NCI-H345 treated with DMSO at 0.1 percent for 48 hours (cell line): ENCODE results near the gene TRIP13.

ENCODE experiments used
- DNase-seq: peaks from one replicate; lab custom pipeline; 2025; ENCODE audit not compliant: unreplicated experiment; lab: John Stamatoyannopoulos, UW

The TRIP13 gene

DNA sequence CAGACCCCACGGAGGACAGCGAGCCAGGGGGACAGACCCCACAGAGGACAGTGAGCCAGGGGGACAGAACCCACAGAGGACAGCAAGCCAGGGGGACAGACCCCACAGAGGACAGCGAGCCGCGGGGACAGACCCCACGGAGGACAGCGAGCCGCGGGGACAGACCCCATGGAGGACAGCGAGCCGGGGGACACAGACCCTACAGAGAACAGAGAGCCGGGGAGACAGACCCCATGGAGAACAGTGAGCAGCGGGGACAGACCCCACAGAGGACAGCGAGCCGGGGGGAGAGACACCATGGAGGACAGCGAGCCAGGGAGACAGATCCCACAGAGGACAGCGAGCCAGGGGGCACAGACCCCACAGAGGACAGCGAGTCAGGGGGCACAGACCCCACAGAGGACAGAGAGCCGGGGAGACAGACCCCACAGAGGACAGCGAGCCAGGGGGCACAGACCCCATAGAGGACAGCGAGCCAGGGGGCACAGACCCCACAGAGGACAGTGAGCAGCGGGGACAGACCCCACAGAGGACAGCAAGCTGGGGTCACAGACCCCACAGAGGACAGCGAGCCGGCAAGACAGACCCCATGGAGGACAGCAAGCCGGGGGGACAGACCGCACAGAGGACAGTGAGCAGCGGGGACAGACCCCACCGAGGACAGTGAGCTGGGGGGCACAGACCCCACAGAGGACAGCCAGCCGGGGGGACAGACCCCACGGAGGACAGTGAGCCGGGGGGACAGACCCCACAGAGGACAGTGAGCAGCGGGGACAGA is 37.5 kb upstream of the TRIP13 start:
- DNase-seq = no peak

DNA sequence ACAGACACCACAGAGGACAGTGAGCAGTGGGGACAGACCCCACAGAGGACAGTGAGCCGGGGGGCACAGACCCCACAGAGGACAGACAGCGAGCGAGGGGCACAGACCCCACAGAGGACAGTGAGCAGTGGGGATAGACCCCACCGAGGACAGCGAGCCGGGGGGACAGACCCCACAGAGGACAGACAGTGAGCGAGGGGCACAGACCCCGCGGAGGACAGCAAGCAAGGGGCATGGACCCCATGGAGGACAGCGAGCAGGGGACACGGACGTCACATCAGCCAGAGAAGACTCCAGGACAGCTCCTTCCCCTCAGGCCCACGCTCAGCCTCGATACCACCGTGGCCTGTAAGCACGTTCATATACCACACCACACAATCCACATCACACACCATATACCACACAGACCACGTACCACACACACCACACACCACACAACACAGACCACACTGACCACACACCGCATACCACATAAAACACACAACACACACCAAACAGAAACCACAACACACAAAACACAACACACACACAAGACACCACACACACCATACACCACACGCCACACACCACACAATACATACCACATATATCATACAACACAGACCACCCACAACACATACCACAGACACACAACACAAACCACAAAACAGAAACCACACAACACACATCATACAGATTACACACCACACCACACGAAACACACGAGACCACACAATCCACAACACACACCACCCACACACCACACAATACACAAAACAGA is 36.7 kb upstream of the TRIP13 start:
- DNase-seq = no peak

DNA sequence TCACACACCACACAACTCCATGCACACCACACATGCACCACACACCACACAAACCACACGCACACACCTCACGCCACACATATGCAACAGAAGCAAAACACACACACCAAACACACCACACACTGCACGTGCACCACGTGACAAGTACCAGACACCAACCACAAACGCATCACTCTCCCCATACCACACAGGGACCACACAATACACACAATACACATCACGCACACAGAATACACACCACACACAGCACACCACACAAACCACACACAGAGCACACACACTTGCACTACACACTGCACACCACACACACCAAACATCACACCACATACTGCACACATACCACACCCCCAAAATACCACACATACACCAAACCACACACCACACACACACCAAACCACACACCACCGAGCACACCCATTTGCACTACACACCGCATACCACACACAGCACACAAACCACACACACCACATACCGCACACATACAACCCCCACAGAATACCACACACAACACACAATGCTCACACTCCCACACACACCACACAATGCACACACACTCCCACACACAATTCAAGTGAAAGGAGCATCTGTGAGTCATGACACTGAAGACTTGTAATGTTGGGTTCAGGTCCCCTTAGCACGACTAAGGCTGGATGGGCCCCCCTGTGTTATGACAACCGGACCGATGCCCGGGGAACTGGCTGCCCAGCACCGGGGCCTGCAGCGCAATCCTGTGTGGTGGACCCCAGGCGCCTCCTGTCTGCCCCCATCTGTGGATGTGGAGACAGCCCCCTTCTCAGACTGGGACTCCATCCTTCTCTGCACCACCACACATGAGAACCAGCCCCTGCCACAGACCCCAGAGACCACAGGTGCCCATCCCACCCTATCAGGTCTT is 35.9 kb upstream of the TRIP13 start:
- DNase-seq = no peak

DNA sequence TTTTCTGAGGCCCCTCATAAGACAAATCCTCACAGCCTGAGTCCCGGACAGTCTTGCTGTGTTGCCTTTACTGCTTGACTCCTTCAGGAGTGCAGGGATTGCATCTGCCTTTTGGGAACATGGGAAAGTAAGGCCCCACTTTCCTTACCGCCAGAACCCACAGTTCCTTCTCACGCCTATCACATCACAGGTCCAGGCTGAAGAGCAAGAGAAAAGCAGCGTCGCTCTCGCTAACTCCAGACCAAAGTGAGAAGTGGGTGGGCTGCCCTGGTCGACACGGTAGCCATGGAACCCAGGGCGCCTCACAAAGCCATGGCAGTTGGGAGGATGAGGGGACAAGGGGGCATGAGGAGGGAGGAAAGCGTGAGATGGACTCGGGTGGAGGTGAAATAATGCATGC is 34.0 kb upstream of the TRIP13 start:
- no peak for DNase-seq

DNA sequence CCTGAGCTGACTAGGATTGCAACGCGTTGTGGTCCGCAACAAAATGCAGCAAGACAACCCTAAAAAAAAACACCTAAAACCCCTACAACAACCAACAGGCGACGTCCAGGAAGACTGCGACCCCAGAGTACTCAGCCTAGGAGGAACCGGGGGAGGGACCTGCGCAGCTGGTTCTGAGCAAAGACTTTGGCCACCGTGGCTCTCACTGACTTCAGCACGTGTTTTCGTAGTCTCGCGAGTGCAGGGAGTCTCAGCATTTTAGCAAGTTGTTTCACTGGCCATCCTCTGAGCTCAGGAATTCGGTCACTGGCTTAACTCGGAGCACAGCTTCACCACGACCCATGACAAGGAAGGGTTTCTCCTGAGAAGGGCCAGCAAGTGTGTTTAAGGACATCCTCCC is 33.3 kb upstream of the TRIP13 start:
- DNase-seq = no peak

DNA sequence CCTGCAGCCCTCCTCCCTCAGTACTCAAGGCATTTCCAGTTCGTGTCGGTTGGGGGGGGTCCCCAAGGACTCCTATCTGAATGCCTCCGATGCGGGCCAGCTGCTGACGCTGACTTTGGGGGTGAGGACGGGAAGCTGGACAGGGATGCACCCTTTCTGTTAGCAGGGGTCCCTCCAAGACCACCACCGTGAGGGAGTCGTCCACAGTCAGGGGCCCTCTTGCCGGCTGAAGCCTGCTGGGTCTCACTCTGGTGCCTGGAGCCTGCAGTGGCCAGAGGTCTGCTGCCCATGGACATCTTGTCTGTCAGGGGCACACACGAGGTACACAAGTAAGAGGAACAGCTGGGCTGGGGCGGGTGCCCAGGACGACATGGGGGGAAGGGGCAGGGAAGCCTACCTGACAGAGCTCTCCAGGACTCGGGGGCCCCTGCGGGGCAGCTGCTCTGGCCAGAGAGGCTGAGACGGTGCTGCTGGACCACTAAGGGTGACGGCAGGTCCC is 32.8 kb upstream of the TRIP13 start:
- no peak for DNase-seq

DNA sequence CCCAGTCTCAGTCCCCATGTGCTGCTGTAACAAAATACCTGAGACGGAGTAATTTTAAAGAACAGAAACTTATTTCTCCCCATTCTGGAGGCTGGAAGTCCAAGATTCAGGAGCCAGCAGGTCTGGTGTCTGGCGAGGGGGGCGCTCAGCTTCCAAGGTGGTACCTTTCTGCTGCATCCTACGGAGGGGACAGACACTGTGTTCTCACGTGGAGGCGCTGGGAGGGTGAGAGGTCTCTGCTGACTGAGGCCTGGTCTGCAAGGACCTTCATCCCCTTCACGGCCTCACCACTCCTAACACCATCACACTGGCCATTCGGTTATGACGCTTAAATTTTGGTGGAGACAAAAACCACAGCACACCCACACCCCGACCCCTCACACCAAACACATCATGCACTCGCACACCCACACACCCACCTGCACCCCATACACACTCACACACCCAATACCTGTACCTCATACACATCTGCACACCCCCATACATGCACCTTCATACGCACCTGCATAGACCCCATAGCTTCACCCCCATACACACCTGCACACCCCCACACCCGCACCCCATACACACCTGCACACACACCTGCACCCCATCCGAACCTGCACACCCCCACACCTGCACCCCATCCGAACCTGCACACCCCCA is 32.1 kb upstream of the TRIP13 start:
- DNase-seq = no peak

DNA sequence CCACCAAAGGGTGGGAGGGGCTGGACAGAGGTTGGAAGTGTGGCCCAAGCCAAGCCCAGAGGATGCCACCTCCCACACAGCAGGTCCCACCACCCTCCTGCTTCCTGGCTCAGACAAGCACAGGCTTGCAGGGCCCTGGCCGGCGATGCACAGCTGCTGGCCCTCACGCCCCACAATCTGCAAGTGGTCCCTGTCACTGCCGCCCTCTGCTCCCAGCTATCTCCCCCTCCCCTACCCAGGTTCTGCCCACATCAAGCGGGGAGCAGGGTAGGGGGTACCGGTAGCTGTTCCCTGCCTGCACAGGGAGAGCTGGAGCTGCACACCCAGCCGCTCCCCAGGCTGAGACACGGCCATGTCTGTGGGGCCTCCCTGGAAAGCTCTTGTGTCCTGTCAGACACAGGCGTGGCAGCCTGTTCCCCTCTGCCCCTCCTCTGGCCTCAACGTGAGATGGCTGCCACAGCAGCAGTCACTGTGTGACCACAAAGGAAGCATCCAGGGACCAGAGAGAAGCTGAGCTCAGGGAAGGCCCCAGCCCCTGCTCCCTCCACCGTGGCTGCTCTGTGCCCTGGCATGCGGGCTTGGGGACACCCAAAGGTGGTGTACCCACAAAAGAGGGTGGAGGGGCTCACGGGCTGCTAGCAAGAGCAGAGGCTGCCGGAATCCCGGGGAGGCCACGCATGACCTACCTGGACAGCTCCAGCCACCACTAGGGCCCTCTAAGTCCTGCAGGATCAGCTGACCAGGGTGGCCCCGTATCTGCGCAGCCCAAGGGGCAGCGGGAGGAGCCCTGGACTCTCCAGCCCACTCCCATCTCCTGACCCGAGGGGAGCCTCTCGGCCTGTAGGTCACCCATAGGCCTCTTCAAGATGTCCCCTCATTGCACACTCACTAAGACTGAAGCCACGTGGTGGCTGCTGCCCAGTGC is 31.0 kb upstream of the TRIP13 start:
- DNase-seq = no peak

DNA sequence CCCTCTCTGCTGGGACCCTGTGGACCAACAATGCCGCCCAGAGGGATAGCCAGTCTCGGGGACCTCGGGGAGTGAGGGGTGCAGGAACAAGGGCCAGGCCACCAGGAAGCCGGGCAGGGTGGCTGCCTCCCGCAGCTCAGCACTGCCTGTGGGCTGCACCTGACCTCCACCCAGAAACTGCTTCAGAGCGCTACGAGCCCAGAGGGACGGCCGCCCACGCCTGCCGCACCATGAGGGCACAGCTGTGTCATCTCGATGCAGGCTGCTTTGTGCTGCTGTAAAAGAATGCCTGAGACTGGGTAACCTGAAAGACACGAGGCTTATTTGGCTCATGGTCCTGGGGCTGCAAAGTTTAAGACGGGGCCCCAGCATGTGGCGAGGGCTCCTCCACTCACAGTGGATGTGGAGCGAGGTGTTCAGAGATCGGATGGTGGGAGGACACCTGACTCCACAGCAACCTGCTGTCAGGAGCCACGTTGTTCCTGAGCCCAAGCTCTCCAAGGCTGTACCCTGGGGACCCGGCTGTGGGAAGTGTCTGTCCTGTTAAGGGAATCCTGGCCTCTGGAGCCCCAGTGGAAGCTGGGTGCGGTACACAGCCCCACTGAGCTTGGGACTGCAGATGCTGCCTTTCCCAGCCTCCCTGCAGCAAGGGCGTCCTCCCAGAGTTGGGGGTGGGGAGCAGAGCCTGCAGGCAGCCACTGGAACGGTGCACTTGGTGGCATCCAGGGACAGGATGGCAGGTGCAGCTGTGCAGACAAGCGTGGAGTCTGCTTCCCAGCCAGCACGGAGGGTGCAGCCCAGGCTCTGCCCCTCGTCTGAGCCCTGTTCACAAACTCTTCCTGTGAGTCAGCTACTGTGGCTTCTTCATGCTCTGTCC is 30.1 kb upstream of the TRIP13 start:
- DNase-seq = no peak

DNA sequence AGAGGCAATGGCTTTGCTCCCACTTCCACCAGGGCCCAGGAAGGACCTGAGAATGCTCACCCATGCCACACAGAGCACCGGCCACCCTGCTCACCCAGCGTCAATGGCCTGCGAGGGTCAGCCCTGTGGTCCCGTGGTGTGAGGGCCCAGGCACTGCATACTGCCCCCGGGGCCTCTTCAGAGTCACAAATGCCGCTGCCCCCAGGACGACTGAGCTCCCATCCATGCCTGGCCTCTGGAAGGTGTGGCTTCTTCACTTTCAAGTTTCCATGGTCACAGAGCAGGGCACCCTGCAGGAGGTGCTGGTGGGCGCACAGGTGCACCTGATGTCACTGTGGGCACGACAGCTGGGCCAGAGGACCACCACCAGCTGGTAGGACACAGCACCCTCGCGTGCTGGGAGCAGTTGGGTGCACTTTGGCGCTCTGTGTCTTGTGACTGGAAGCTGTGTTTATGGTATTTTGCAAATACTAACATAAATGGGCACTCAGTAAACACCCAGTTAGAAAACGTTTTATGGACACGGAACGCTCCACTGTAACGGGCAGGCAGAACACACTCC is 29.4 kb upstream of the TRIP13 start:
- no peak for DNase-seq

DNA sequence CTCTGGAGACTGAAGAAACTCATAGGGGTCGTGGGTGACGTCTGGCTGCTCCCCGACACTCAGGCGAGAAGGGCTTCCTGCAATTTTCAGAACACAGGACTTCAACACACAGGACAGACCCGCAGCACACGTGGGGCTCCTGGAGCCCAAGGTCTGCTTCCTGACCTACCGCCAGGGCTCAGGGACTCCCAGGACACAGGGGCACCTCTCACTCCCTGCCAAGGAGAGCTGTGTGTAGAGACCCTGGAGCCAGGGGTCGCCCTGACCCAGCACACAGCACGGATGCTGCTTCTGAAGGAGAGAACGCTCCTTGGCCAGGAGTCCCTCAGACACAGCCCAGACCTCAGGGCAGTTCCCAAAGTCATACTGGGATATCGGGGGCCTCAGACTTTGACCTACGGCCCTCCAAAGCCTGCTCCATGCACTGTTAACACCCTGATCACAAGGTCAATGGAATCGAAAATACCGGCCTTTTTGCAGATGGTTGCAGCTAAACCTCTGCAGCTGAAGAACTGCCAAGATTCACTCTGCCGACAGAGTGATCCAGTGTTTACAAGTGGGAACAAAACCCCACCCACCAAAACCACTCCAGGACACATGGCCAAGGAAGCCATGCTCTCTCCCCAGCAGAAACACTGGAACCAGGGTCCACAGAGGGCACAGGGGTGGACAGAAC is 28.1 kb upstream of the TRIP13 start:
- DNase-seq = no peak

DNA sequence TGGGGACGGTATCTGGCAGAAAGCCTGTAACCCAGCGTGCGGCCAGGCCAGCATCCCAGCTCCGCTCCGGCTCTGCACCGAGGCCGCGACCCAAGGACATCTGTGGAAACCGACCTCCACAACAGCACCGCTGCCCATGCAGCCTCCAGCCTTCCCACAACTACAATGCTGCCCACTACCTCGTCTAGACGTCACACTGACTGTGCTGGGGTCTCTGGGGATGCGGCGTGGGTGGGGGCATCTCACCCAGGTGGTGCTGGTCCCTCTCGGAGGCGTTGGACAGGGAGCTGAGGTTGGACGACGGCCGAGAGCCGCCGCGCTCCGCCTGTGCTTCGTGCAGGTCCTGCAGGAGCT is 27.5 kb upstream of the TRIP13 start:
- no peak for DNase-seq

DNA sequence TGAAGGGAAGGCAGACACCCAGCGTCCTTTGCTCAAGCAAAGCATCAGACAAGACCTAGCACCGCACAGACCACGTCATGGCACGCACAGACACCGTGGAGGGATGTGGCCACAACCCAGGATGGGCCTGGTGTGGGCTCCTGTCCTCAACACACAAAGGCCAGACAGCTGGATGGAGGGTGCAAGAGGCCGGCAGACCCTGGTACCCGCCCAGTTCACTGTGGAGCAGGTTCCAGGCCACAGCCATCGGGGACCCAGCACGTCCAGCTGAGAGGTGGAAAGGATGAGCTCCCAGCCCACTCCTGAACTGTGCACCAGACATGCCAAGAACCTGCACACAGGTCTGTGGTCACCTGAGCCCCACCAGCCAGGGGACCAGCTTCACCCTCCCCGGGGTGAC is 26.9 kb upstream of the TRIP13 start:
- DNase-seq = no peak

DNA sequence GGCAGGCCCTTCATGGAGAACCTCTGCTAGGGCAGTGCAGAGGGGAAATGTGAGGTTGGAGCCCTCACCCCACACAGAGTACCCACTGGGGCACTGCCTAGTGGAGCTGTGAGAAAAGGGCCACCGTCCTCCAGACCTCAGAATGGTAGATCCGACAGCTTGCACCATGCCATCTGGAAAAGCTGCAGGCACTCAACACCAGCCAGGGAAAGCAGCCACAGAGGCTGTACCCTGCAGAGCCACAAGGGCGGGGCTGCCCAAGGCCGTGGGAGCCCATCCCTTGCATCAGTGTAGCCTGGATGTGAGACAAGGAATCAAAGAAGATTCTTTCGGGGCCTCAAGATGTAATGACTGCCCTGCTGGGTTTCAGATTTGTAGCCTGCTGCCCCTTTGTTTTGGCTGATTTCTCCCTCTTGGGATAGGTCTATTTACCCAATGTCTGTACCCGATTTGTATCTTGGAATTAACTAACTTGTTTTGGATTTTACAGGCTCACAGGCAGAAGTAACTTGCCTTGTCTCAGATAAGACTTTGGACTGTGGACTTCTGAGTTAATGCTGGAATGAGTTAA is 25.3 kb upstream of the TRIP13 start:
- no peak for DNase-seq

DNA sequence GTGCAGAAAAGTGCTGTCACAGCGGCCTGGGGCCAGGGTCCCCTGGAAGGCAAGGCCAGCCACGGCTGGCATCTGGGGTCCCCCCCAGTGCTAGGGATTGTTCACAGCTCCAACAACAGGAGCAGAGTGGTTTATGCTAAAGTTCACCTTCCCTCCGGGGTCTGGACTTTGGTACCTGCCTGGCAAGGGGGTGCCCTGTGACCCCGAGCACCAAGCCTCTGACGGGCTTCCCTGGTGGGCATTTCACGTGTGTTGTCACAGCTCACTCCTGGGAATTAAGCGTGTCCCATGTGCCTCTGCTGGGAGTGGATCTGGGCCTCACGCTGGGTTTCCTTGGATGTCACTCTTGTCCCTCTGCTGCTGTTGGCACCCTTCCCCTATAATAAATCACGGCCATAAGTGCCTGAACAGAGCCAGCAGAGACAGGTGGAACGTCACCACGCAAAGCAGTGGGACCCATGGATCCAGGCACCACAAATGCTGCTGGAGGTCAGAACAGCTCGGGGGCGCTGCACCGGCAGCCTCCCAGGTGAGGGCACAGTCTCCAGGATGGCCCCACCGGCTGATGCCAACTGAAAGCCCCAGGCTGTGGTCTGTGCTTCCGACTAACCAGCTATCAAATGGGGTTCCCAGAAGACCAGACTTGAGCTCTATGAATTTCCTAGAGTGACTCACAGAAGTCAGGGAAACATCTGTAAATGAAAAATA is 24.1 kb upstream of the TRIP13 start:
- no peak for DNase-seq

DNA sequence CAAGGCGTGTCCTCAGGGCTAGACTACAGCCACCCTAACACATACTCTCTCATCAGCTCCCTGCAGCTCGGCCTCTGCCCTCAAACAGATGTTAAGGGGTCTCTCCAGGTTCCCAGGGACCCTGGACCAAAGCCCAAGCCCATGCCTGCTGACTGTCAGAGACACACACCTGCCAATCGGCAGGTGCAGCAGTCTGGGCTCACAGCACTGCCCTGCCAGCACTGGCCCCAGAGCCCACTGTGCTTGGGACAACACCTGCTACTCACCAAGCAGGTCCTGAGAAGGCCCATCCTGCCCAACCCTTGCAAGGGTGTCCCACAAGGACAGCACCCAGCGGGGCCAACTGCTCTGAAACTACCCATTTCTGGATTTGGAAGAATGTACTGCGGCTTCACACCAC is 21.7 kb upstream of the TRIP13 start:
- no peak for DNase-seq

DNA sequence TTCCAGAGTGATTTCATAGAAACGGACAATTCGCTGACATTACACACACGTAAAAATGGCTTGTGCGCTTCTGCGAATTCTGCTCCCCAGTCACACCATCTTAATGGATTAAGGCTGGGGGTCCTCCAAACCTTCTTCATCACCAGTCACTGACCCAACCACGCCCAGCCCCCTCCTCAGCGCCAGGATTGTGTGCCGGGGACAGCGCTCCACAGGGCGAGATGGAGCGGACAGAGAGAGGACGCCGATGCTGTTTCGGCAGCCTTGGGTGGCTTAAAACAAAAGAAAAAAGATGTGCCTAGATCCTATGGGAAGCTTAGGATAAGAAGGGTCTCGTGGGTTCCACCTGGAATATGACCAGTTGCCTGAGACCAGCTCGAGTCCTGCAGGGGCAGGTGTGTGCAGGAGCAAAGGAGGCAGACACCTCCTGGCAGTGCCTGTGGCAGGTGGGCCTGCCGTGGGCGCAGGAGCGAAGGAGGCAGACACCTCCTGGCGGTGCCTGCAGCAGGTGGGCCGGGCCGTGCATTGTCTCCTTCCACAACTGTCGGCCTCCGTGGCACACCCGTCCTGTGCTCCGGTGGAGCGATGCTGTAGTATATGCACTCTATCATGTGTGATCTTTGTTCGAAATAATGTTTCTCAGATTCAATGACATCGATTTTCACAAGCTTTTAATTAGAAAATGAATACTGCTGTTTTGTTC is 20.9 kb upstream of the TRIP13 start:
- DNase-seq = no peak
